ENCODE data around the gene CES4A. TPM values are rescaled to one million over a fixed set of nuclear protein-coding genes. Genes with fewer than 3 reads are reported as not detected.
"Not testable (repeated sequence)": the region's sequence is repeated elsewhere in the genome, so short reads cannot be mapped to it uniquely, and the experiment has no call there.

CES4A gene
- total RNA-seq, 1 donor from 2014 or later: 30.1 TPM

DNA sequence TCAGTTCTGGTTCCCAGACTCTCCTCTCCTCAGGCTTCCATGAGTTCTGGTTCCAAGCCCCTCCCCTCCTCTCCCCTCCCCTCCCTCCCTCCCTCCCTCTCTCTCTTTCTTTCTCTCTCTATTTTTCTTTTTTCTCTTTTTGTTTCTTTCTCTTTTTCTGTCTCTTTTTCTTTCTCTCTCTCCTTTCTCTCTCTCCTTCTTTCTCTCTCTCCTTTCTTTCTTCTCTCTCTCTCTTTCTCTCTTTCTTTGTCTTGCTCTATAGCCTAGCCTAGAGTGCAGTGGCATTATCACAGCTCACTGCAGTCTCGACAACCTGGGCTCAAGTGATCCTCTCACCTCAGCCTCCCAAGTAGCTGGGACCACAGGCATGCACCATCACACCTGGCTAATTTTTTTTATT is 28.1 kb upstream of the CES4A start:
- H3K4me3 Mint-ChIP-seq (ENCODE audit: low read depth): no peak overlapping the region
- H3K9me3 Mint-ChIP-seq: no peaks in the 10 kb centered on the region
- DNase-seq (ENCODE audit: low spot score): no peak
- intact Hi-C loops (cut with micrococcal nuclease): loop anchor here (10.0 kb wide), 1 partner anchor 55 kb away; no protein-coding TSS in a partner anchor
- no peak overlapping the region for H3K27ac Mint-ChIP-seq
- peaks cover 21% of the 10 kb centered on the region for H3K4me1 Mint-ChIP-seq (ENCODE audit: low read depth)
- H3K36me3 Mint-ChIP-seq (ENCODE audit: low read depth): no peaks in the 10 kb centered on the region
- H3K27me3 Mint-ChIP-seq (ENCODE audit: low read depth): no peaks in the 10 kb centered on the region

DNA sequence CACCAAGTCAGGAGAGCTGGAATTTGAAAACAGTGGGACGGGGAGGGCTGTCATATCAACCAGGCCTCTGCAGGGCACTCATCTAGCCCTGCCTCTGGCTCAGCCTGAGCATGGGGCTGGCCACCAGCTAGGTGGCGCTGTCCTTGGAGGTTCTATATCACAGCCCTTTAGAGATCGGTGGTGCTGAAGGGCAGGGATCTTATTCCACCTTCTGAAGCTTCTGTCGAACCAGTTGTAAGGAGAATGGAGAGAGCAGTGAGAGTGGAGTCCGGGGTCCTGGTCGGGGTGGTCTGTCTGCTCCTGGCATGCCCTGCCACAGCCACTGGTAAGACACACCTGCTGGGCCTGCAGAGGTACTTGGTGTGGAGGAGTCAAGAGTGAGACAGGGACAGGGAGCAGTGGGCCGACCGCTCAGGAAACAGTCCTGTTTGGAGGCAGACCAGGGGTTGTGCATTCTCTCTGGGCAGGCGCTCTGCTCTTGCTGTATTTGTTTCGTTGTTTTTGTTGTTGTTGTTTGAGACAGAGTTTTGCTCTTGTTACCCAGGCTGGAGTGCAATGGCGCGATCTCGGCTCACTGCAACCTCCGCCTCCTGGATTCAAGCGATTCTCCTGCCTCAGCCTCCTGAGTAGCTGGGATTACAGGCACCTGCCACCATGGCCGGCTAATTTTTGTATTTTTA is 27.2 kb upstream of the CES4A start, which contains the start of gene CES3:
Gene CES3 (plus strand): TSS at position 202 of the 680 bp plus-strand sequence. CDS start 42 bp downstream, at position 244.
- Mint-ChIP-seq H3K9me3 (no peaks in the 10 kb centered on the region), H3K36me3 (ENCODE audit: low read depth) (no peaks in the 10 kb centered on the region), H3K4me1 (ENCODE audit: low read depth) (peaks cover 21% of the 10 kb centered on the region), H3K27me3 (ENCODE audit: low read depth) (no peaks in the 10 kb centered on the region), H3K4me3 (ENCODE audit: low read depth) (peak within 1 kb of the TSS; percentile 82), H3K27ac (peak within 1 kb of the TSS; percentile 81)
- intact Hi-C loops (cut with micrococcal nuclease): loop anchor here (10.0 kb wide), 1 partner anchor 56 kb away; no protein-coding TSS in a partner anchor
- peak; percentile 66 for DNase-seq (ENCODE audit: low spot score)

DNA sequence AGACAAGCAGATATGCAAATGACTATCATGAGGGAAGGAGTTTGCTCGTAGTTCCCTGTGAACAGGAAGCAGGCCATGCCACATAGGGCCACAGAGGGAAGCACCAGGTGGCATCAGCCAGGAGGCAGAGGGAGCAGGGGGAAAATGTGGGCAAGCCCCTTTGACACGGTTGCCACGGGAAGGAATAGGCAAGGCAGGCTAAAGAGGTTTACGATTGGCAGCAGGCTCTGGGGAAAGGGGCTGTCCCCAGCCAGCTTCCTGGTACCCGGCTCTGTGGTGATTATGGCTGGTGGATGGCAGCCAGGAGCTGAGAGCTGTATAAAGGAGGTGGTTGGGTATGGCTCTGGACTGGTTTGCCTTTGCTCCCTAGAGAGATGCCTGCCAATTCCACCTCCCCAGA is 26.5 kb upstream of the CES4A start:
- no peaks in the 10 kb centered on the region for H3K36me3 Mint-ChIP-seq (ENCODE audit: low read depth)
- no peaks in the 10 kb centered on the region for H3K9me3 Mint-ChIP-seq
- peaks cover 21% of the 10 kb centered on the region for H3K4me1 Mint-ChIP-seq (ENCODE audit: low read depth)
- no peaks in the 10 kb centered on the region for H3K27me3 Mint-ChIP-seq (ENCODE audit: low read depth)
- no peak for DNase-seq (ENCODE audit: low spot score)
- H3K4me3 Mint-ChIP-seq (ENCODE audit: low read depth): peak overlapping the region; percentile 82
- intact Hi-C loops (cut with micrococcal nuclease): loop anchor here (10.0 kb wide), 1 partner anchor 57 kb away; no protein-coding TSS in a partner anchor
- H3K27ac Mint-ChIP-seq: peak overlapping the region; percentile 81

DNA sequence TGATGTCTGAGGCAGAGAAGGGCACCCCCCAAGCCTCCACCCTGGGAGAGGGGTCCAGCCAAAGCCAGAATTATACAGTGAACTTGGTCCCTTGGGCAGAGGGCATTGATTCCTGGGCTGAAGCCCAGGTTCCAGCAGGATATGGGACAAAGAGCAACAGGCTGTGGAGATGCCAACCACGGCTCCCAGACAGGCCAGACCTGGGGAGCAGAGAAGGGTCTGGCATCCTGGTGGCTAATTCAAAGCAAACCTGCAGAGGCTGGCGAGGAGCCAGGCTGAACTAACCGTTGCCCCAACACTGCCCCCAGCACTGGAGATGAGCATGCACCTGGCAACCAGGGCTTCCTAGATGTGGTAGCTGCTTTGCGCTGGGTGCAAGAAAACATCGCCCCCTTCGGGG is 24.3 kb upstream of the CES4A start:
- no peaks in the 10 kb centered on the region for H3K36me3 Mint-ChIP-seq (ENCODE audit: low read depth)
- H3K27ac Mint-ChIP-seq: no peak overlapping the region
- peaks cover 11% of the 10 kb centered on the region for H3K4me1 Mint-ChIP-seq (ENCODE audit: low read depth)
- no peaks in the 10 kb centered on the region for H3K27me3 Mint-ChIP-seq (ENCODE audit: low read depth)
- DNase-seq (ENCODE audit: low spot score): no peak
- no peaks in the 10 kb centered on the region for H3K9me3 Mint-ChIP-seq
- H3K4me3 Mint-ChIP-seq (ENCODE audit: low read depth): no peak overlapping the region
- intact Hi-C loops (cut with micrococcal nuclease): loop anchor here (10.0 kb wide), 1 partner anchor 59 kb away; no protein-coding TSS in a partner anchor

DNA sequence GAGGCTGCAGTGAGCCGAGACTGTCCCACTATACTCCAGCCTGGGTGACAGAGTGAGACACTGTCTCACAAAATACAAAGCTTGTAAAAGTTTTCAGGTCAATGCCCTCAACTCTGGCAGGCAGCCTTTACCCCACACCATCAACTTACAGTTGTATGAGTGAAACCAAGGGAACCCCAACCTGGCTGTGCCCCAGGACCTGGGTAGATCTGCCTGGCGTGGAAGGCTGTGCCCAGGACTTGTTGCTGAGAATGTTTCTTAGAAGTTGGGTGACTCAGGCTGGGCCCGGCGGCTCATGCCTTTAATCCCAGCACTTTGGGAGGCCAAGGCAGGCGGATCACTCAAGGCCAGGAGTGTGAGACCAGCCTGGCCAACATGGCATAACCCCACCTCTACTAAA is 19.5 kb upstream of the CES4A start:
- Mint-ChIP-seq H3K27me3 (ENCODE audit: low read depth) (no peaks in the 10 kb centered on the region), H3K4me3 (ENCODE audit: low read depth) (no peak overlapping the region), H3K9me3 (no peaks in the 10 kb centered on the region), H3K4me1 (ENCODE audit: low read depth) (peaks cover 3% of the 10 kb centered on the region), H3K27ac (no peak overlapping the region), H3K36me3 (ENCODE audit: low read depth) (no peaks in the 10 kb centered on the region)
- DNase-seq (ENCODE audit: low spot score): no peak
- intact Hi-C loops (cut with micrococcal nuclease): loop anchor here (10.0 kb wide), 1 partner anchor 64 kb away; no protein-coding TSS in a partner anchor

DNA sequence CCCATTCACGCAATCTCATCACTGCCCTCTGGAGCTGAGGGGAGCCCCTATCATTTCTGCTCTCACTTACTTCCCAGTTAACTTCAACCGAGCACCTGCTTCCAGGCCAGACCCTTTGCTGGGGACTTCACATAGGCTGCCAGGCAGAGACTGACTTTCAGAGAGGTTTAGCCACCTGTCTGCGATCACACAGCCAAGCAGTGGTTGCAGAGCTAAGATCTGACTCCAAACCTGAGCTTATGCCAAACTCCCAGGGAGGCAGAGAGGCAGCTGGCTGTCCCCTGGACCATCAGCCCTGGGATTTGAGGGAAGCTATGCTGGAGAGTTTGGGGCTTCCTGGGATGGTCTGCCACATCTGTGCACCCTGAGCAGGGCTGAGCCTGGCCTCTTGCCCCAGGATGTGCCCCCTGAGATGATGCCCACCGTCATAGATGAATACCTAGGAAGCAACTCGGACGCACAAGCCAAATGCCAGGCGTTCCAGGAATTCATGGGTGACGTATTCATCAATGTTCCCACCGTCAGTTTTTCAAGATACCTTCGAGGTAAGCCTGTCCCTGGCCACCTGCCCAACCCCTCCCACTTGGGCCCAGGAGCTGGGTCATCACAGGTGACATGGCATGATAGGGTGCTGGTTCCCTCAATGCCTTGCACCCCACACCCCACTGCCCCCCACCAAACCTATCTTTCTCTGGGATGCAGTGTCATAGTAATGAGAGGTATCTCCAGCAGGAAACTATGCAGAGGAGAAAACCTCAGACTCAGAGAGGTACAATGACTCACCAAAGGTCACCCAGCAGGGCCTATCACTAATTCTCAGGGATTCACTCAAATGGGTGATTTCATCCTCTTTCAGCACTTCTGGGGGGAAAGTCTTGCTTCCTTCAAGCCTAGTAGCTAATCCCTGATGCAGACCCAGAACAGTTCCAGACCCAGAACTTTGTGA is 17.3 kb upstream of the CES4A start:
- no peak for DNase-seq (ENCODE audit: low spot score)
- H3K9me3 Mint-ChIP-seq: no peaks in the 10 kb centered on the region
- H3K36me3 Mint-ChIP-seq (ENCODE audit: low read depth): peaks cover 9% of the 10 kb centered on the region
- H3K27ac Mint-ChIP-seq: no peak overlapping the region
- no peak overlapping the region for H3K4me3 Mint-ChIP-seq (ENCODE audit: low read depth)
- H3K4me1 Mint-ChIP-seq (ENCODE audit: low read depth): peaks cover 14% of the 10 kb centered on the region
- no peaks in the 10 kb centered on the region for H3K27me3 Mint-ChIP-seq (ENCODE audit: low read depth)
- intact Hi-C loops (cut with micrococcal nuclease): no loop called here

DNA sequence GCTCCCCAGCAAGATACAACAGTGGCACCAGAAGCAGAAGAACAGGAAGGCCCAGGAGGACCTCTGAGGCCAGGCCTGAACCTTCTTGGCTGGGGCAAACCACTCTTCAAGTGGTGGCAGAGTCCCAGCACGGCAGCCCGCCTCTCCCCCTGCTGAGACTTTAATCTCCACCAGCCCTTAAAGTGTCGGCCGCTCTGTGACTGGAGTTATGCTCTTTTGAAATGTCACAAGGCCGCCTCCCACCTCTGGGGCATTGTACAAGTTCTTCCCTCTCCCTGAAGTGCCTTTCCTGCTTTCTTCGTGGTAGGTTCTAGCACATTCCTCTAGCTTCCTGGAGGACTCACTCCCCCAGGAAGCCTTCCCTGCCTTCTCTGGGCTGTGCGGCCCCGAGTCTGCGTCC is 15.4 kb upstream of the CES4A start:
- DNase-seq (ENCODE audit: low spot score): no peak
- Mint-ChIP-seq H3K27me3 (ENCODE audit: low read depth) (no peaks in the 10 kb centered on the region), H3K27ac (no peak overlapping the region), H3K4me1 (ENCODE audit: low read depth) (peaks cover 24% of the 10 kb centered on the region), H3K4me3 (ENCODE audit: low read depth) (no peak overlapping the region), H3K9me3 (no peaks in the 10 kb centered on the region), H3K36me3 (ENCODE audit: low read depth) (peaks cover 9% of the 10 kb centered on the region)
- intact Hi-C loops (cut with micrococcal nuclease): no loop called here

DNA sequence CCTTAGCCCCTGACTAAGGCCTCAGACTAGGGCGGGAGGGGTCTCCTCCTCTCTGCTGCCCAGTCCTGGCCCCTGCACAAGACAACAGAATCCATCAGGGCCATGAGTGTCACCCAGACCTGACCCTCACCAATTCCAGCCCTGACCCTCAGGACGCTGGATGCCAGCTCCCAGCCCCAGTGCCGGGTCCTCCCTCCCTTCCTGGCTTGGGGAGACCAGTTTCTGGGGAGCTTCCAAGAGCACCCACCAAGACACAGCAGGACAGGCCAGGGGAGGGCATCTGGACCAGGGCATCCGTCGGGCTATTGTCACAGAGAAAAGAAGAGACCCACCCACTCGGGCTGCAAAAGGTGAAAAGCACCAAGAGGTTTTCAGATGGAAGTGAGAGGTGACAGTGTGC is 14.7 kb upstream of the CES4A start:
- Mint-ChIP-seq H3K4me1 (ENCODE audit: low read depth) (peaks cover 31% of the 10 kb centered on the region), H3K36me3 (ENCODE audit: low read depth) (peaks cover 9% of the 10 kb centered on the region), H3K27ac (no peak overlapping the region), H3K4me3 (ENCODE audit: low read depth) (no peak overlapping the region), H3K27me3 (ENCODE audit: low read depth) (no peaks in the 10 kb centered on the region), H3K9me3 (no peaks in the 10 kb centered on the region)
- DNase-seq (ENCODE audit: low spot score): no peak
- intact Hi-C loops (cut with micrococcal nuclease): no loop called here

DNA sequence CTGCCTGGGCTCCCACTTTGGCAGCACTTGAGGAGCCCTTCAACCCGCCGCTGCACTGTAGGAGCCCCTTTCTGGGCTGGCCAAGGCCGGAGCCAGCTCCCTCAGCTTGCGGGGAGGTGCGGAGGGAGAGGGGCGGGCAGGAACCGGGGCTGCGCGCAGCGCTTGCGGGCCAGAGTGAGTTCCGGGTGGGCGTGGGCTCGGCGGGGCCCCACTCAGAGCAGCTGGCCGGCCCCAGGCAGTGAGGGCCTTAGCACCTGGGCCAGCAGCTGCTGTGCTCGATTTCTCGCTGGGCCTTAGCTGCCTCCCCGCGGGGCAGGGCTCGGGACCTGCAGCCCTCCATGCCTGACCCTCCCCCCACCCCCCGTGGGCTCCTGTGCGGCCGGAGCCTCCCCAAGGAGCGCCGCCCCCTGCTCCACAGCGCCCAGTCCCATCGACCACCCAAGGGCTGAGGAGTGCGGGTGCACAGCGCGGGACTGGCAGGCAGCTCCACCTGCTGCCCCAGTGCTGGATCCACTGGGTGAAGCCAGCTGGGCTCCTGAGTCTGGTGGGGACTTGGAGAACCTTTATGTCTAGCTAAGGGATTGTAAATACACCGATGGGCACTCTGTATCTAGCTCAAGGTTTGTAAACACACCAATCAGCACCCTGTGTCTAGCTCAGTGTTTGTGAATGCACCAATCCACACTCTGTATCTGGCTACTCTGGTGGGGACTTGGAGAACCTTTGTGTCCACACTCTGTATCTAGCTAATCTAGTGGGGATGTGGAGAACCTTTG is 14.0 kb upstream of the CES4A start:
- Mint-ChIP-seq H3K4me3 (ENCODE audit: low read depth) (peak overlapping the region; percentile 74), H3K27ac (peak overlapping the region; percentile 61), H3K4me1 (ENCODE audit: low read depth) (peaks cover 36% of the 10 kb centered on the region)
- H3K36me3 Mint-ChIP-seq (ENCODE audit: low read depth); H3K9me3 Mint-ChIP-seq; DNase-seq (ENCODE audit: low spot score); H3K27me3 Mint-ChIP-seq (ENCODE audit: low read depth); intact Hi-C loops (cut with micrococcal nuclease): not testable (repeated sequence)

DNA sequence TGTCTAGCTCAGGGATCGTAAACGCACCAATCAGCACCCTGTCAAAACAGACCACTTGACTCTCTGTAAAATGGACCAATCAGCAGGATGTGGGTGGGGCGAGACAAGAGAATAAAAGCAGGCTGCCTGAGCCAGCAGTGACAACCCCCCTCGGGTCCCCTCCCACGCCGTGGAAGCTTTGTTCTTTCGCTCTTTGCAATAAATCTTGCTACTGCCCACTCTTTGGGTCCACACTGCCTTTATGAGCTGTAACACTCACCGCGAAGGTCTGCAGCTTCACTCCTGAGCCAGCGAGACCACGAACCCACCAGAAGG is 13.5 kb upstream of the CES4A start:
- not testable (repeated sequence) for H3K36me3 Mint-ChIP-seq (ENCODE audit: low read depth); DNase-seq (ENCODE audit: low spot score); H3K27me3 Mint-ChIP-seq (ENCODE audit: low read depth); H3K9me3 Mint-ChIP-seq
- Mint-ChIP-seq H3K4me1 (ENCODE audit: low read depth) (peaks cover 38% of the 10 kb centered on the region), H3K27ac (peak overlapping the region; percentile 61), H3K4me3 (ENCODE audit: low read depth) (peak overlapping the region; percentile 74)
- intact Hi-C loops (cut with micrococcal nuclease): loop anchor here (5.0 kb wide), 1 partner anchor 197 kb away; the partner anchor contains the start of gene NOL3

DNA sequence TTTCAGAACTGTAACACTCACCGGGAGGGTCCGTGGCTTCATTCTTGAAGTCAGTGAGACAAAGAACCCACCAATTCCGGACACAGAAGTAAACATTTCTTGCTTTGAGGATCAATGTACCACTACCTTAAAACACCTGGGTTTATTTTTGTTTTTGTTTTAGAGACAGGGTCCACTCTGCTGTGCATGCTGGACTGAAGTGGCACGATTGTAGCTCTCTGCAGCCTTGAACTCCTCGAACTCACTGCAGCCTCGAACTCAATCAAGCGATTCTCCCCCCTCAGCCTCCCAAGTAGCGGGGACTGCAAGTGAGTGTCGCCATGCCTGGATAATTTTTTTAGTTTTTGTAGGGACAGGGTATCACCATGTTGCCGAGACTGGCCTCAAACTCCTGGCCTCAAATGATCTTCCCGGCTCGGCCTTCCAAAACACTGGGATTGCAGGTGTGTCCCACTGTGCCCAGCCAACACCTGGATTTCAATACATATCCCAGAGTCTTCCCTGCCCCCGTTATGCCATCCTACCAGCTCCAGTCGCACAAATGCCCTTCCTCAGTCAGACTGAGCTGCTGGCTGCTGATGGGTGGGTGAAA is 13.0 kb upstream of the CES4A start:
- peak overlapping the region; percentile 65 for H3K27ac Mint-ChIP-seq
- H3K4me1 Mint-ChIP-seq (ENCODE audit: low read depth): peaks cover 38% of the 10 kb centered on the region
- no peaks in the 10 kb centered on the region for H3K9me3 Mint-ChIP-seq
- peak overlapping the region; percentile 74 for H3K4me3 Mint-ChIP-seq (ENCODE audit: low read depth)
- DNase-seq (ENCODE audit: low spot score): no peak
- H3K36me3 Mint-ChIP-seq (ENCODE audit: low read depth): peaks cover 9% of the 10 kb centered on the region
- no peaks in the 10 kb centered on the region for H3K27me3 Mint-ChIP-seq (ENCODE audit: low read depth)
- intact Hi-C loops (cut with micrococcal nuclease): loop anchor here (5.0 kb wide), 1 partner anchor 197 kb away; the partner anchor contains the start of gene NOL3

DNA sequence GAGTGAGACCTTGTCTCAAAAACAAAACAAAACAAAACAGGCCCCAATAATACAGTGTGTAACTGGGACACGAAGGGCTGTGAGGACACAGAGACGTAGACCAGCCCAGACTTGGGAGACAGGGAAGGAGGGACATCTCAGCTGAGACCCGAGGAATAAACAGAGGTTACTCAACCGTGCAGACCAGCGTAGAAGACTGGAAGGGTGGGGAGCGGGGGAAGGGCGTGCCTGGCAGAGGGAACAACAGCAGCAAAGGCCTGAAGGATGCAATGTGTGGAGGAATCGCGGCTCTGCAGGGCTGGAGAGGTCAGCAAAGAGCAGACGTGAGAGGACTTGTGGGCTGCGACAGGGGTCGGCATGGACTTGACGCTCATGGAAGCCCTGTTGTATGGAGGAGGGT is 11.6 kb upstream of the CES4A start:
- no peak for DNase-seq (ENCODE audit: low spot score)
- Mint-ChIP-seq H3K4me3 (ENCODE audit: low read depth) (no peak overlapping the region), H3K9me3 (no peaks in the 10 kb centered on the region), H3K27me3 (ENCODE audit: low read depth) (no peaks in the 10 kb centered on the region), H3K36me3 (ENCODE audit: low read depth) (peaks cover 13% of the 10 kb centered on the region), H3K27ac (peak overlapping the region; percentile 62), H3K4me1 (ENCODE audit: low read depth) (peaks cover 43% of the 10 kb centered on the region)
- intact Hi-C loops (cut with micrococcal nuclease): loop anchor here (1.0 to 5.0 kb wide), 3 partner anchors 39 to 196 kb away; partner anchors contain the start of gene NOL3

Data from activated T-helper 2 cell treated with anti-CD3 and anti-CD28 coated beads, Interferon-gamma antibody, Interleukin-2, Interleukin-4, amounts not matched to agents 10 μg/mL and 5 μg/mL and 100 μg/mL, durations not matched to agents 14 hours and 24 hours and 36 hours (primary cell).